Testis (tissue), 2 donors: ENCODE data around the gene PMF1.

Experiments
- POLR2A ChIP-seq: fragments of 450-650 bp; IDR thresholded peaks from one replicate; pipeline ENCODE4 v1.6.1; 2017; ENCODE audit warnings: antibody characterized with exemption, mild to moderate bottlenecking, moderate library complexity
- TF ChIP-seq, protein P1 (sequence below), 3 experiments: fragments of 450-650 bp in 2 of 3; fragments of 200-600 bp in 1 of 3; sonication (generic) in 1 of 3; IDR thresholded peaks; one replicate each; pipeline ENCODE4 v1.5.1; 2016 to 2019; ENCODE audit warnings: antibody characterized with exemption in 3 of 3, mild to moderate bottlenecking in 2 of 3, moderate library complexity in 1 of 3

DNA sequence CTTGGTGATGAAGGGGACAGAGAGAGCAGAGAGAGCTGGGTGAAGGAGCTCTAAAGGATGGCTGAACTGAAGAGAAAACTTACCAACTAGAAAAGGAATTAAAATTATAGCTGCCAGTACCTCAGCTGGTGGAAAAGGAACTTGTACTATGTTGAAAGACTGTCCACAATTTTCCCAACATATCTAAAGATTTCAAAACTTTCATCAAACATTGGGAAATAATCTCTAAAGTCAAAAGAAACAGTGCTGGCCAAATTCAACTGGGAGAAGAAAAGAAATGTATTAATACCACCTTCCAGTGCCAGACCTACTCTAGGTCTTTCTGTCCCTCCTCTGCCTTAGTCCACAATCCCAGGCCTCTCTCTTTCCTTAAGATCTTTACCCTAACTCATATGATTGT lies 63.7 kb downstream of the PMF1 start:
- TF ChIP-seq, protein P1, sequence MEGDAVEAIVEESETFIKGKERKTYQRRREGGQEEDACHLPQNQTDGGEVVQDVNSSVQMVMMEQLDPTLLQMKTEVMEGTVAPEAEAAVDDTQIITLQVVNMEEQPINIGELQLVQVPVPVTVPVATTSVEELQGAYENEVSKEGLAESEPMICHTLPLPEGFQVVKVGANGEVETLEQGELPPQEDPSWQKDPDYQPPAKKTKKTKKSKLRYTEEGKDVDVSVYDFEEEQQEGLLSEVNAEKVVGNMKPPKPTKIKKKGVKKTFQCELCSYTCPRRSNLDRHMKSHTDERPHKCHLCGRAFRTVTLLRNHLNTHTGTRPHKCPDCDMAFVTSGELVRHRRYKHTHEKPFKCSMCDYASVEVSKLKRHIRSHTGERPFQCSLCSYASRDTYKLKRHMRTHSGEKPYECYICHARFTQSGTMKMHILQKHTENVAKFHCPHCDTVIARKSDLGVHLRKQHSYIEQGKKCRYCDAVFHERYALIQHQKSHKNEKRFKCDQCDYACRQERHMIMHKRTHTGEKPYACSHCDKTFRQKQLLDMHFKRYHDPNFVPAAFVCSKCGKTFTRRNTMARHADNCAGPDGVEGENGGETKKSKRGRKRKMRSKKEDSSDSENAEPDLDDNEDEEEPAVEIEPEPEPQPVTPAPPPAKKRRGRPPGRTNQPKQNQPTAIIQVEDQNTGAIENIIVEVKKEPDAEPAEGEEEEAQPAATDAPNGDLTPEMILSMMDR (IDR thresholded peaks at IDR 0.05) = no peak
- no peak for TF ChIP-seq POLR2A
